BLaER1 (cell line): ENCODE measurements around the gene KDM4B.
A peak's percentile ranks its signal among the peaks of the same experiment; 100 is the strongest.
"Not testable (repeated sequence)": the region's sequence is repeated elsewhere in the genome, so short reads cannot be mapped to it uniquely, and the experiment has no call there.

ENCODE experiments used
- H3K27ac ChIP-seq: shearing (Covaris generic); formaldehyde crosslinking; 2 replicates; pipeline ENCODE4 v1.8.1; 2022
- H3K27me3 ChIP-seq: shearing (Covaris generic); formaldehyde crosslinking; 2 replicates; pipeline ENCODE4 v1.8.1; 2022
- H3K36me3 ChIP-seq: shearing (Covaris generic); formaldehyde crosslinking; 2 replicates; pipeline ENCODE4 v1.8.1; 2022
- H3K4me1 ChIP-seq: shearing (Covaris generic); formaldehyde crosslinking; 2 replicates; pipeline ENCODE4 v1.8.1; 2022
- H3K4me2 ChIP-seq: shearing (Covaris generic); formaldehyde crosslinking; 2 replicates; pipeline ENCODE4 v1.8.1; 2022
- H3K4me3 ChIP-seq: shearing (Covaris generic); formaldehyde crosslinking; 2 replicates; pipeline ENCODE4 v1.8.1; 2022
- H3K9ac ChIP-seq: shearing (Covaris generic); formaldehyde crosslinking; 2 replicates; pipeline ENCODE4 v1.8.1; 2022
- H3K9me3 ChIP-seq: shearing (Covaris generic); formaldehyde crosslinking; 2 replicates; pipeline ENCODE4 v1.8.1; 2022
- H4K20me1 ChIP-seq: shearing (Covaris generic); formaldehyde crosslinking; 2 replicates; pipeline ENCODE4 v1.8.1; 2022
- Cebpa-rat ChIP-seq: shearing (Covaris generic); IDR thresholded peaks from 2 replicates; pipeline ENCODE4 v1.8.1; 2022

The KDM4B gene

GRCh38 chr19:5018224-5019015 is 49.5 kb downstream of the KDM4B start:
- Histone ChIP-seq H3K36me3 (peaks cover 96% of the 10 kb centered on the region), H3K9ac (no peak overlapping the region), H4K20me1 (peaks cover 100% of the 10 kb centered on the region), H3K4me1 (peaks cover 18% of the 10 kb centered on the region), H3K9me3 (peaks cover 18% of the 10 kb centered on the region), H3K27me3 (no peaks in the 10 kb centered on the region), H3K27ac (no peak overlapping the region), H3K4me3 (no peak overlapping the region), H3K4me2 (no peak overlapping the region)
- no peak for TF ChIP-seq Cebpa-rat

DNA sequence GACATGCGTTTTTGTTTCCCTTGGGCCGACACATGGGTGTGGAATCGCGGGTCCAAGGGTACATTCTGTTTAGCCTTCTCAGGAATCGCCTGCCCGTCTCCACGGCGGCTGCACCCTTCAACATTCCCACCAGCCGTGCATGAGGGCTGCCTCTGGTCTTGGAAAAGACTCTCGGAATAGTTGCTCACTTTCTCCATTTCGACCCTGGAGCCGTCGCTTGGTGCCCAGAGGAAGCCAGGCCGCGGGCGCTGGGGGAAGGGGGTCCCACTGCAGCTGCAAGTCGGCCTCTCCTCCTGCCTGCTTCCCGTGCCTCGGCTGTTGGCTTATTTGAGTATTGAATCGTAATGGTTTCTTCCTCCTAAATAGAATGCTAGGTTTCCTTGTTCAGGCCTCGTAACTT is 51.5 kb downstream of the KDM4B start:
- Histone ChIP-seq H3K36me3 (peaks cover 98% of the 10 kb centered on the region), H3K27ac (no peak overlapping the region), H4K20me1 (peaks cover 100% of the 10 kb centered on the region), H3K27me3 (no peaks in the 10 kb centered on the region), H3K4me1 (peaks cover 10% of the 10 kb centered on the region; the same call in 1 of the 2 replicates), H3K4me3 (no peak overlapping the region), H3K4me2 (no peak overlapping the region), H3K9ac (no peak overlapping the region), H3K9me3 (peaks cover 18% of the 10 kb centered on the region)
- TF ChIP-seq Cebpa-rat, result no peak

DNA sequence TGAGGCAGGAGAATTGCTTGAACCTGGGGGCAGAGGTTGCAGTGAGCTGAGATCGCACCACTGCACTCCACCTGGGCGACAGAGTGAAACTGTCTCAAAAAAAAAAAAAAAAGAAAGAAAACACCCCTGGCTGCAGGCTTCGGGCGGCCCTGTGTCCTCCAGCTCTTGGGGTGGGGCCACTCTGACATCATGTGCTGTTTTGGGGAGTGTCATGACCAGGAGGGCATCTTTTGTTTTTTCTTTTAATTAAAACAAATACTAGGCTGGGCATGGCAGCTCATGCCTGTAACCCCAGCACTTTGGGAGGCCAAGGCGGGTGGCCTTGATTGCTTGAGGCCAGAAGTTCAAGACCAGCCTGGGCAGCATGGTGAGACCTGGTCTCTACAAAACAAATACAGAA is 52.1 kb downstream of the KDM4B start:
- H3K27me3 ChIP-seq, result no peaks in the 10 kb centered on the region
- H3K36me3 ChIP-seq, result peaks cover 94% of the 10 kb centered on the region
- no peak overlapping the region for H3K9ac ChIP-seq
- no peak overlapping the region for H3K4me3 ChIP-seq
- H4K20me1 ChIP-seq, result peaks cover 100% of the 10 kb centered on the region
- H3K9me3 ChIP-seq, result peaks cover 18% of the 10 kb centered on the region
- no peak overlapping the region for H3K4me2 ChIP-seq
- no peak overlapping the region for H3K27ac ChIP-seq
- no peak for TF ChIP-seq Cebpa-rat
- peaks cover 10% of the 10 kb centered on the region; the same call in 1 of the 2 replicates for H3K4me1 ChIP-seq

DNA sequence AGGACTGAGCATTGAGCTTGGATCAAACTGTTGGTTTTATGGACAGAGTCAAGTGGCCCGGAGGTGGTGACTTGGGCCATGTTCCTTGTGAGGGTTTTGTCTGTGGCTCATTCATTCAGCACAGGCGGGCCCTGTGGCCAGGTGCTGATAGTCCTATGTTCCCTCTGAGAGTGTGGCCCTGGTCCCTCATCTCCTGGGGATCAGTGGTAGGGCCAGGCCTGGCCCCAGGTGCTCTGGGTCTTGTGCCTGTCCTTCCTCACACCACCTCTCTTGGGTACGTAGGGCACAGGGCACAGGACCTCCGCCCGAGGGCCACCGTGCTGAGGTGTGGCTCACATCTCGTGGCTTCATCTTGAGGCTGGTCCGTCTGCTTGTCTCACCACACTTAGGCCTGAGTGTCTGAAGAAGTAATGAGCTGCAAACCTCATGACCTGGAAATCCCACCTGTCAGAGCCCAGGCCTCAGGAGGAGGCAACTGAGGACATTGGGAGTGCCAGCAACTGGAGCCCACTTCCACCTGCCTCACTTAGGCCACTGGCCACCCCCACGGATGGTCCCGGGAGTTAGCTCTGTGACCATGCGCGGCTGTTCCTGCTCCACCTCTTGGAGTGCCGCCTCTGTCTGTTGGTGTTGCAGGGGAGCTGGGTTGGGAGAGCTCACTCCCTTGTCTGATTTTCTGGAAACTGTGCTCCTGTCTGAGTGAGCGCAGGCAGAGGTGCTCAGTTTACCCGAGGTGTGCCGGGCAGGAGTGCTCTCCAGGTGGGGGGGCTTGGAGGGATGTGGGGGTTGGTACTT is 53.4 kb downstream of the KDM4B start:
- H3K4me1 ChIP-seq, result 0 out of 2 replicates have a peak, but pooled peaks cover 6% of the 10 kb centered on the region
- peaks cover 88% of the 10 kb centered on the region for H3K36me3 ChIP-seq
- no peaks in the 10 kb centered on the region for H3K27me3 ChIP-seq
- peaks cover 100% of the 10 kb centered on the region for H4K20me1 ChIP-seq
- no peak overlapping the region for H3K27ac ChIP-seq
- no peak overlapping the region for H3K4me3 ChIP-seq
- peaks cover 18% of the 10 kb centered on the region for H3K9me3 ChIP-seq
- H3K4me2 ChIP-seq, result no peak overlapping the region
- H3K9ac ChIP-seq, result no peak overlapping the region
- TF ChIP-seq Cebpa-rat, result no peak

DNA sequence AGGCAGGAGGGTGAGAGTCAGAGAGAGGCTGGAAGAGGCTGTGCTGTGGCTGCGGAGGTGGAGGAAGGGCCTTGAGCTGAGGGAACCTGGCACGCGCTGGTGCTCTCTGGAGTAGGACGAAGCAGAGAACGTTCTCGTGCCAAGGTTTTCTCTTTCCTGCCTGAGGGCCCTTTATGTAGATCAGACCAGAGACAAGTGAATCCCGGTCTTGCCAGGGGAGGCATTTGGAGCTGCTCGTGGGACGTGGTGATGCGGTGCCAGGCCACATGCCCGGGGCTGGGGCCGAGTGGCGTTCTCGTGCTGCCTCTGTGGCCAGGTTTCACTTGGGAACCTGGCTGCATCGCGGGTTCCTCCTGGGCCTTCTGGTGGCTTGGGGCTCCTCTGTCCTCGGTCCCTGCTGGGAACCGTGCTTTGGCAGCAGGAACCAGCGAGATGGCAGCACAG is 54.2 kb downstream of the KDM4B start:
- H4K20me1 ChIP-seq, result peaks cover 100% of the 10 kb centered on the region
- peaks cover 17% of the 10 kb centered on the region for H3K9me3 ChIP-seq
- H3K27ac ChIP-seq, result 0 out of 2 replicates have a peak overlapping the region, but pooled peaks have one; percentile 1
- H3K4me3 ChIP-seq, result no peak overlapping the region
- no peak overlapping the region for H3K4me2 ChIP-seq
- 0 out of 2 replicates have a peak overlapping the region, but pooled peaks have one; percentile 46 for H3K9ac ChIP-seq
- no peaks in the 10 kb centered on the region for H3K27me3 ChIP-seq
- TF ChIP-seq Cebpa-rat, result no peak
- H3K4me1 ChIP-seq, result peaks cover 6% of the 10 kb centered on the region; the same call in 1 of the 2 replicates
- peaks cover 88% of the 10 kb centered on the region for H3K36me3 ChIP-seq

DNA sequence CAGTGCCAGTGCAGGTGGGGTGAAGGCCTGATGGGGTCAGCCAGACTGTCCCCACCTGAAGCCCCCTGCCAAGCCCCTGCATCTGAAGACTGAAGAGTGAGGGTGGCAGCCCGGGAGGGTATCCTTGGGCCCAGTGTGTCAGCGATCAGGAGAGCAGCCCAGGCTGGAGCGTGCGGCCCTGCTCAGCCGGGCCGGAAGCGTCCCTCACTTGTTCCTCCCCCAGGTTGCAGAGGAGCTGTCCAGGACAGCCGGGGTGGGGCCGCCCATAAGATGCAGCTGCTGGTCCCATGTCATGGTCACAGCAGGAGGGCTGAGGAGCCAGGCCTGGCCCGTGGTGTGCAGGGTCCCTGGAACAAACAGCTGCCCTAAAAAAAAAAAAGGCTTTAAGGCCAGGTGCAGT is 55.4 kb downstream of the KDM4B start:
- peaks cover 18% of the 10 kb centered on the region for H3K4me1 ChIP-seq
- no peak overlapping the region for H3K4me2 ChIP-seq
- no peak overlapping the region for H3K9ac ChIP-seq
- TF ChIP-seq Cebpa-rat, result no peak
- 0 out of 2 replicates have a peak overlapping the region, but pooled peaks have one; percentile 1 for H3K27ac ChIP-seq
- H3K4me3 ChIP-seq, result no peak overlapping the region
- H3K36me3 ChIP-seq, result peaks cover 84% of the 10 kb centered on the region
- H4K20me1 ChIP-seq, result peaks cover 100% of the 10 kb centered on the region
- peaks cover 6% of the 10 kb centered on the region for H3K9me3 ChIP-seq
- H3K27me3 ChIP-seq, result no peaks in the 10 kb centered on the region

- peaks cover 25% of the 10 kb centered on the region for H3K4me1 ChIP-seq
- H3K9ac ChIP-seq, result 0 out of 2 replicates have a peak overlapping the region, but pooled peaks have one; percentile 6
- H4K20me1 ChIP-seq, result peaks cover 100% of the 10 kb centered on the region
- no peak overlapping the region; the same call in 1 of the 2 replicates for H3K27ac ChIP-seq
- TF ChIP-seq Cebpa-rat, result no peak
- no peaks in the 10 kb centered on the region for H3K9me3 ChIP-seq
- H3K4me3 ChIP-seq, result no peak overlapping the region
- H3K4me2 ChIP-seq, result no peak overlapping the region
- H3K27me3 ChIP-seq, result no peaks in the 10 kb centered on the region
- H3K36me3 ChIP-seq, result peaks cover 77% of the 10 kb centered on the region
Measured at GRCh38 chr19:5025027-5025426, 56.1 kb downstream of the KDM4B start.

DNA sequence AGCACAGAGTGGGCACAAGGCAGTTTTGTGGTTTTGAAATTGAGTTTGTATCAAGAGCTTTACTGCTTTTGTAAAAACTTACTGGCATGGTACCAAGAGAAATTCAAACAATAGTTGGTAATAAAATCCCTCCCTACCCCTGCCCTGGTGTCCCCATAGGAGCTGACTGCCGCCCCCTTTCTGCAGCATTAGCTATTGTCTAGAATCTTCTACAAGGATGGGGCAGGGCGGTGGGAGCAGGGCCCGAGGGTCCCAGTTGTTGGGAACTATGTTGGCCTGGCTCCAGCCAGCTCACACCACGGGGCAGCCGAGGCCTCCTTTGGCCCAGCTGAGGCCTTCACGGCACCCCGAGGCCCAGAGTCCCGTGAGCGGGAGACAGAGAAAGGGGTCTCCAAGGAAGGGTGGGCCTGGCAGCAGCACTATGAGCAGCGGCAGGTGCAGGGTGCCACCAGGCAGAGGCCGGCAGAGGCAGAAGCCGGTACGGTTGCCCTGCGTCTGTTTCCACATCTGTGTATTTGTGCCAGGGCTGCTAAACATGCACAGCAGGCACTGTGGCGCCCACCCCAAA is 57.9 kb downstream of the KDM4B start:
- no peak overlapping the region for H3K4me2 ChIP-seq
- H3K9me3 ChIP-seq, result no peaks in the 10 kb centered on the region
- H3K36me3 ChIP-seq, result peaks cover 59% of the 10 kb centered on the region
- peak overlapping the region; percentile 22; the same call in 1 of the 2 replicates for H3K27ac ChIP-seq
- TF ChIP-seq Cebpa-rat, result no peak
- no peak overlapping the region for H3K9ac ChIP-seq
- H3K4me3 ChIP-seq, result no peak overlapping the region
- peaks cover 100% of the 10 kb centered on the region for H4K20me1 ChIP-seq
- no peaks in the 10 kb centered on the region for H3K27me3 ChIP-seq
- H3K4me1 ChIP-seq, result peaks cover 43% of the 10 kb centered on the region

GRCh38 chr19:5028229-5028886 is 59.4 kb downstream of the KDM4B start:
- peaks cover 53% of the 10 kb centered on the region for H3K4me1 ChIP-seq
- TF ChIP-seq Cebpa-rat, result no peak
- H3K4me2 ChIP-seq, result no peak overlapping the region
- H3K9me3 ChIP-seq, result no peaks in the 10 kb centered on the region
- no peak overlapping the region for H3K9ac ChIP-seq
- peaks cover 50% of the 10 kb centered on the region for H3K36me3 ChIP-seq
- no peaks in the 10 kb centered on the region for H3K27me3 ChIP-seq
- H3K27ac ChIP-seq, result 0 out of 2 replicates have a peak overlapping the region, but pooled peaks have one; percentile 6
- H3K4me3 ChIP-seq, result no peak overlapping the region
- H4K20me1 ChIP-seq, result peaks cover 100% of the 10 kb centered on the region

DNA sequence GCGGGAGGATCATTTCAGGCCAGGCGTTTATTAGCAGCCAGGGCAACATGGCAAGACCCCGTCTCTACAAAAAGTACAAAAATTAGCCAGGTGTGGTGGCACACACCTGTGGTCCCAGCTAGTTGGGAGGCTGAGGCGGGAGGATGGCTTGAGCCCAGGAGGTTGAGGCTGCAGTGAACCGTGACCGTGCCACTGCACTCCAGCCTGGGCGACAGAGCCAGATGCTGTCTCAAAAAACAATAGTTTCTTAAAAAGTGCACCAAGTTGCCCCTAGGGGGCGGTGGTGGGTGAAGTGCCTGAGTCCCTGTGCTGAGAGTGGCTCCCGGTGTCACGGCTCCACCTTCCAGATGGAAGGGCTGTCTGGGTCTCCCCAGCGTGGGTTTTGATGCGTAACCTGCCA is 60.7 kb downstream of the KDM4B start:
- 0 out of 2 replicates have a peak overlapping the region, but pooled peaks have one; percentile 59 for H3K27ac ChIP-seq
- H3K27me3 ChIP-seq, H3K9ac ChIP-seq, H3K9me3 ChIP-seq, H3K4me3 ChIP-seq: not testable (repeated sequence)
- peaks cover 100% of the 10 kb centered on the region for H4K20me1 ChIP-seq
- H3K4me1 ChIP-seq, result peaks cover 58% of the 10 kb centered on the region
- peaks cover 52% of the 10 kb centered on the region for H3K36me3 ChIP-seq
- peak overlapping the region; percentile 82 for H3K4me2 ChIP-seq
